CD4-positive, CD25-positive, alpha-beta regulatory T cell (primary cell): Measurements from ENCODE around the gene RIPOR2. TPM values are rescaled to one million over a fixed set of nuclear protein-coding genes. Genes with fewer than 3 reads are reported as not detected.

Experiments
- ATAC-seq, 2 donors: fragments of 150-1000 bp; cut with Tn5 transposase; one replicate each; pipeline ENCODE4 v1.10.0; 2021; ENCODE audit warnings: low read depth in 2 of 2, moderate number of reproducible peaks in 2 of 2, moderate library complexity in 1 of 2
- DNase-seq, 3 donors: peaks; one replicate each; pipeline versions ENCODE4 v3.0.0 to v3.0.0-alpha.2; 2012 to 2022; ENCODE audit warnings: mixed read lengths in 1 of 3
- H3K27ac ChIP-seq: one replicate; pipeline ENCODE4 v1.7.0; 2013; ENCODE audit warnings: mild to moderate bottlenecking, low read length; ENCODE audit not compliant: insufficient read depth, poor library complexity, severe bottlenecking
- H3K27me3 ChIP-seq: one replicate; pipeline ENCODE4 v1.7.0; 2013; ENCODE audit warnings: low read length; ENCODE audit not compliant: control insufficient read depth, insufficient read depth
- H3K36me3 ChIP-seq: one replicate; pipeline ENCODE4 v1.7.0; 2013; ENCODE audit warnings: mild to moderate bottlenecking, low read length, moderate library complexity; ENCODE audit not compliant: control insufficient read depth, insufficient read depth
- H3K4me1 ChIP-seq: 2 replicates; pipeline ENCODE4 v1.7.0; 2013; ENCODE audit warnings: mild to moderate bottlenecking, low read length; ENCODE audit not compliant: insufficient read depth, control insufficient read depth, poor library complexity, severe bottlenecking
- H3K4me3 ChIP-seq: one replicate; pipeline ENCODE4 v1.7.0; 2013; ENCODE audit warnings: low read depth, mild to moderate bottlenecking, low read length, moderate library complexity
- H3K9me3 ChIP-seq, 2 experiments: 1 replicate in 1 of 2; 2 replicates in 1 of 2; pipeline ENCODE4 v1.7.0; 2013; ENCODE audit warnings: low read length in 2 of 2, mild to moderate bottlenecking in 1 of 2, moderate library complexity in 1 of 2; ENCODE audit not compliant: control insufficient read depth in 2 of 2
- H3K27ac Mint-ChIP-seq, 3 donors: one replicate each; pipeline ENCODE4 v1.8.0; 2020 to 2022; ENCODE audit warnings: mild to moderate bottlenecking in 3 of 3, mixed read lengths in 3 of 3, moderate library complexity in 2 of 3
- H3K27me3 Mint-ChIP-seq: one replicate; pipeline ENCODE4 v1.8.0; 2022; ENCODE audit warnings: mild to moderate bottlenecking, mixed read lengths
- H3K36me3 Mint-ChIP-seq: one replicate; pipeline ENCODE4 v1.8.0; 2020; ENCODE audit warnings: mixed read lengths
- H3K4me1 Mint-ChIP-seq, 4 donors: one replicate each; pipeline ENCODE4 v1.8.0; 2020 to 2022; ENCODE audit warnings: mixed read lengths in 4 of 4, mild to moderate bottlenecking in 1 of 4
- H3K4me3 Mint-ChIP-seq, 4 donors: one replicate each; pipeline ENCODE4 v1.8.0; 2020 to 2022; ENCODE audit warnings: mild to moderate bottlenecking in 4 of 4, mixed read lengths in 4 of 4, moderate library complexity in 3 of 4
- H3K9me3 Mint-ChIP-seq, 7 donors: one replicate each; pipeline ENCODE4 v1.8.0; 2020 to 2022; ENCODE audit warnings: mixed read lengths in 7 of 7, mild to moderate bottlenecking in 3 of 7, moderate library complexity in 2 of 7
- polyA plus RNA-seq, 4 donors: library from polyadenylated mRNA; unstranded; fragments of 300-500 nt; fragmentation: Illumina TruSeq; gene quantifications; one replicate each; pipeline ENCODE4 v1.2.3, GENCODE V29; 2021
- total RNA-seq: library from RNA; stranded (reverse); gene quantifications from one replicate; pipeline ENCODE4 v1.2.3, GENCODE V29; 2022

RIPOR2 gene
- total and polyA plus RNA-seq, 5 donors from 2014 or later = 320 to 435 (median 393) TPM

- H3K27me3 Mint-ChIP-seq = no peaks in the 10 kb centered on the region
- ATAC-seq = no peak
- peaks cover 49% of the 10 kb centered on the region for H3K36me3 ChIP-seq
- H3K27me3 ChIP-seq = no peaks in the 10 kb centered on the region
- no peak for DNase-seq
- H3K9me3 Mint-ChIP-seq = no peaks in the 10 kb centered on the region
- no peak overlapping the region for H3K4me3 ChIP-seq
- peak overlapping the region in 2 of 3 donors; percentile 71 to 77 for H3K27ac Mint-ChIP-seq
- H3K4me3 Mint-ChIP-seq = no peak overlapping the region
- H3K36me3 Mint-ChIP-seq = peaks cover 35% of the 10 kb centered on the region
- peaks cover 4 to 11% (median 8%) of the 10 kb centered on the region in 4 donors for H3K4me1 Mint-ChIP-seq
- no peaks in the 10 kb centered on the region for H3K9me3 ChIP-seq
- no peak overlapping the region for H3K27ac ChIP-seq
- H3K4me1 ChIP-seq = no peaks in the 10 kb centered on the region
Measured at GRCh38 chr6:24818346-24818745, 117.4 kb downstream of the RIPOR2 start.

- H3K4me3 ChIP-seq = no peak overlapping the region
- Mint-ChIP-seq H3K27me3 (no peaks in the 10 kb centered on the region), H3K27ac (peak overlapping the region in 2 of 3 donors; percentile 74 to 78), H3K4me3 (no peak overlapping the region), H3K9me3 (no peaks in the 10 kb centered on the region), H3K4me1 (peaks cover 0 to 10% (median 4%) of the 10 kb centered on the region in 4 donors), H3K36me3 (peaks cover 31% of the 10 kb centered on the region)
- no peaks in the 10 kb centered on the region for H3K9me3 ChIP-seq
- no peak for ATAC-seq
- no peaks in the 10 kb centered on the region for H3K27me3 ChIP-seq
- no peaks in the 10 kb centered on the region for H3K4me1 ChIP-seq
- DNase-seq = no peak
- H3K36me3 ChIP-seq = peaks cover 65% of the 10 kb centered on the region
- H3K27ac ChIP-seq = no peak overlapping the region
Measured at GRCh38 chr6:24809728-24810127, 126.0 kb downstream of the RIPOR2 start.

- Mint-ChIP-seq H3K27ac (peak overlapping the region in 1 of 3 donors; percentile 80), H3K4me3 (no peak overlapping the region), H3K9me3 (no peaks in the 10 kb centered on the region), H3K27me3 (no peaks in the 10 kb centered on the region), H3K36me3 (peaks cover 38% of the 10 kb centered on the region), H3K4me1 (peaks cover 0 to 10% (median 4%) of the 10 kb centered on the region in 4 donors)
- ATAC-seq (no peak), DNase-seq (no peak)
- Histone ChIP-seq H3K9me3 (no peaks in the 10 kb centered on the region), H3K36me3 (peaks cover 86% of the 10 kb centered on the region), H3K4me1 (no peaks in the 10 kb centered on the region), H3K4me3 (no peak overlapping the region), H3K27ac (no peak overlapping the region), H3K27me3 (no peaks in the 10 kb centered on the region)
Measured at GRCh38 chr6:24807584-24807983, 128.2 kb downstream of the RIPOR2 start.

- DNase-seq (no peak), ATAC-seq (no peak)
- H3K36me3 Mint-ChIP-seq = peaks cover 35% of the 10 kb centered on the region
- no peak overlapping the region for H3K27ac ChIP-seq
- H3K4me3 Mint-ChIP-seq = peak overlapping the region in 1 of 4 donors; percentile 5
- peaks cover 4% of the 10 kb centered on the region for H3K27me3 Mint-ChIP-seq
- H3K4me1 ChIP-seq = no peaks in the 10 kb centered on the region
- H3K9me3 ChIP-seq = no peaks in the 10 kb centered on the region
- H3K4me1 Mint-ChIP-seq = peaks cover 0 to 13% (median 6%) of the 10 kb centered on the region in 4 donors
- no peaks in the 10 kb centered on the region for H3K9me3 Mint-ChIP-seq
- peaks cover 54% of the 10 kb centered on the region for H3K36me3 ChIP-seq
- peak overlapping the region in 2 of 3 donors; percentile 56 to 77 for H3K27ac Mint-ChIP-seq
- no peak overlapping the region for H3K4me3 ChIP-seq
- no peaks in the 10 kb centered on the region for H3K27me3 ChIP-seq
Measured at GRCh38 chr6:24802271-24803059, 133.3 kb downstream of the RIPOR2 start.

GRCh38 chr6:24799541-24799915 lies 136.2 kb downstream of the RIPOR2 start:
- H3K4me3 ChIP-seq = no peak overlapping the region
- no peak overlapping the region for H3K27ac ChIP-seq
- H3K36me3 ChIP-seq = peaks cover 25% of the 10 kb centered on the region
- no peaks in the 10 kb centered on the region for H3K27me3 ChIP-seq
- no peak for DNase-seq
- H3K4me1 Mint-ChIP-seq = peaks cover 0 to 9% (median 6%) of the 10 kb centered on the region in 4 donors
- no peaks in the 10 kb centered on the region for H3K4me1 ChIP-seq
- ATAC-seq = no peak
- no peaks in the 10 kb centered on the region for H3K9me3 ChIP-seq
- no peaks in the 10 kb centered on the region for H3K9me3 Mint-ChIP-seq
- H3K4me3 Mint-ChIP-seq = no peak overlapping the region
- peaks cover 4% of the 10 kb centered on the region for H3K27me3 Mint-ChIP-seq
- peaks cover 17% of the 10 kb centered on the region for H3K36me3 Mint-ChIP-seq
- H3K27ac Mint-ChIP-seq = peak overlapping the region in 2 of 3 donors; percentile 3 to 67

- H3K27me3 Mint-ChIP-seq = peaks cover 4% of the 10 kb centered on the region
- Histone ChIP-seq H3K9me3 (no peaks in the 10 kb centered on the region), H3K27ac (no peak within 1 kb of the TSS), H3K4me3 (no peak within 1 kb of the TSS), H3K4me1 (no peaks in the 10 kb centered on the region), H3K36me3 (peaks cover 19% of the 10 kb centered on the region), H3K27me3 (no peaks in the 10 kb centered on the region)
- H3K36me3 Mint-ChIP-seq = peaks cover 17% of the 10 kb centered on the region
- H3K4me3 Mint-ChIP-seq = peak within 1 kb of the TSS in 1 of 4 donors; percentile 3
- no peaks in the 10 kb centered on the region for H3K9me3 Mint-ChIP-seq
- no peak for ATAC-seq
- H3K4me1 Mint-ChIP-seq = peaks cover 0 to 9% (median 6%) of the 10 kb centered on the region in 4 donors
- peak within 1 kb of the TSS in 2 of 3 donors; percentile 3 to 67 for H3K27ac Mint-ChIP-seq
- DNase-seq = no peak
Measured at GRCh38 chr6:24798740-24799540, 136.8 kb downstream of the RIPOR2 start, which contains the start of gene ARMH2. Gene ARMH2, minus strand, starts transcription at chr6:24798917. Its CDS starts 60 bp downstream, at chr6:24798857.

- Mint-ChIP-seq H3K4me3 (no peak overlapping the region), H3K4me1 (peaks cover 0 to 9% (median 7%) of the 10 kb centered on the region in 4 donors), H3K36me3 (peaks cover 12% of the 10 kb centered on the region), H3K9me3 (no peaks in the 10 kb centered on the region), H3K27ac (no peak overlapping the region), H3K27me3 (peaks cover 4% of the 10 kb centered on the region)
- Histone ChIP-seq H3K4me3 (no peak overlapping the region), H3K9me3 (no peaks in the 10 kb centered on the region), H3K4me1 (no peaks in the 10 kb centered on the region), H3K27ac (no peak overlapping the region), H3K27me3 (no peaks in the 10 kb centered on the region), H3K36me3 (peaks cover 8% of the 10 kb centered on the region)
- DNase-seq (no peak), ATAC-seq (no peak)
Measured at GRCh38 chr6:24797596-24798216, 138.1 kb downstream of the RIPOR2 start.
